ENCODE data around the gene TMEM132D. TPM values are rescaled to one million over a fixed set of nuclear protein-coding genes. Genes with fewer than 3 reads are reported as not detected.

TMEM132D gene
- total and polyA plus RNA-seq, 2 of the 8 experiments (the other 6 are each of a cell fraction or from before 2014, with no cell fraction given) = 3.5 to 10.1 TPM

GRCh38 chr12:129196927-129197326, 706.9 kb downstream of the TMEM132D start:
- H3K14ac ChIP-seq (ENCODE audit: insufficient read length) = no peak overlapping the region
- H2AK5ac ChIP-seq (ENCODE audit: low read depth, low read length) = no peak overlapping the region
- no peaks in the 10 kb centered on the region for H3K27me3 ChIP-seq (replicated peaks in 1 of 4; ENCODE audit: control insufficient read depth in 3 of 4, extremely low read depth in 1 of 4, insufficient read depth in 3 of 4, low read length in 3 of 4)
- no peak overlapping the region for H2BK15ac ChIP-seq (ENCODE audit: low read length)
- 94% methylated on average over 3 of the region's 3 CpGs; no CpG with 5 or more reads in 1 of the 2 experiments for WGBS, 2 experiments (ENCODE audit: extremely low coverage in 1 of 2, insufficient coverage in 1 of 2, insufficient read length in 1 of 2, insufficient replicate concordance in 2 of 2, low coverage in 1 of 2, low lambda C conversion rate in 2 of 2, missing lambda C conversion rate in 1 of 2)
- no peak overlapping the region for H2BK5ac ChIP-seq (ENCODE audit: low read depth, low read length)
- H4K91ac ChIP-seq (replicated peaks; ENCODE audit: insufficient read length, low read length) = no peak overlapping the region
- no peak overlapping the region for H4K8ac ChIP-seq (ENCODE audit: extremely low read depth, insufficient read depth, low read length)
- no peak overlapping the region for H3K23ac ChIP-seq (ENCODE audit: insufficient read length)
- no peak overlapping the region for H3K56ac ChIP-seq (replicated peaks; ENCODE audit: insufficient read length, low read depth, low read length)
- H4K20me1 ChIP-seq (replicated peaks in 1 of 2; ENCODE audit: control insufficient read depth in 1 of 2, insufficient read depth in 2 of 2, low read length in 2 of 2) = no peaks in the 10 kb centered on the region
- H3K23me2 ChIP-seq (ENCODE audit: low read depth, low read length) = no peaks in the 10 kb centered on the region
- H3K18ac ChIP-seq (ENCODE audit: extremely low read depth, low read length) = no peak overlapping the region
- POLR2A ChIA-PET (ENCODE audit: partially characterized antibody) = no interaction called here
- FAIRE-seq = no peak
- no peaks in the 10 kb centered on the region for H3K79me2 ChIP-seq (ENCODE audit: control insufficient read depth in 1 of 2, insufficient read depth in 2 of 2, low read length in 2 of 2)
- H2BK12ac ChIP-seq (ENCODE audit: low read depth, low read length) = no peak overlapping the region
- peaks cover 0 to 5% of the 10 kb centered on the region in 2 experiments; a peak in 1 of 4 replicates for H3K9me3 ChIP-seq (ENCODE audit: insufficient read depth in 2 of 2, low read depth in 1 of 2, low read length in 1 of 2)
- H3K36me3 ChIP-seq (ENCODE audit: control insufficient read depth in 2 of 4, insufficient read depth in 4 of 4, low read length in 3 of 4) = no peaks in the 10 kb centered on the region
- H3K79me1 ChIP-seq (ENCODE audit: low read depth, low read length) = no peaks in the 10 kb centered on the region
- H2BK120ac ChIP-seq (replicated peaks; ENCODE audit: low read depth, low read length) = no peak overlapping the region
- no peak overlapping the region for H2BK20ac ChIP-seq (ENCODE audit: low read length)
- TF ChIP-seq FOSL1 (IDR thresholded peaks at IDR 0.05; ENCODE audit: insufficient read depth, low read depth, low read length) (no peak), YY1 (IDR thresholded peaks at IDR 0.05; ENCODE audit: low read depth, low read length) (no peak)
- no peak overlapping the region for H3K9ac ChIP-seq (replicated peaks in 1 of 4; ENCODE audit: extremely low read depth in 1 of 4, low read depth in 3 of 4, low read length in 3 of 4)
- H2AFZ ChIP-seq (ENCODE audit: low read length) = no peak overlapping the region
- DNase-seq (ENCODE audit: low read depth in 1 of 2, low spot score in 2 of 2) = no peak
- H3K4me3 ChIP-seq (ENCODE audit: extremely low read depth in 1 of 4, insufficient read depth in 2 of 4, low read depth in 3 of 4, low read length in 4 of 4) = no peak overlapping the region
- H4K5ac ChIP-seq (ENCODE audit: insufficient read length, low read depth, low read length) = no peak overlapping the region
- no peaks in the 10 kb centered on the region for H3K4me1 ChIP-seq (replicated peaks in 1 of 4; ENCODE audit: control insufficient read depth in 3 of 4, insufficient read depth in 4 of 4, low read length in 3 of 4)
- no peak overlapping the region for H3K4ac ChIP-seq (replicated peaks; ENCODE audit: insufficient read length, low read depth, low read length)
- CTCF ChIA-PET (ENCODE audit: partially characterized antibody) = interaction anchor here (3.5 kb wide), 1 partner anchor 228 kb away, joined by 14 read pairs; no protein-coding TSS in a partner anchor
- H3K27ac ChIP-seq (ENCODE audit: low read depth, low read length) = no peak overlapping the region
- no peak overlapping the region for H3K4me2 ChIP-seq (ENCODE audit: insufficient read depth in 1 of 2, low read depth in 2 of 2, low read length in 2 of 2)

All from H1 (cell line).